Measurements from ENCODE around the gene ZBTB32.
"Not testable (repeated sequence)": the region's sequence is repeated elsewhere in the genome, so short reads cannot be mapped to it uniquely, and the experiment has no call there.

ZBTB32 gene

DNA sequence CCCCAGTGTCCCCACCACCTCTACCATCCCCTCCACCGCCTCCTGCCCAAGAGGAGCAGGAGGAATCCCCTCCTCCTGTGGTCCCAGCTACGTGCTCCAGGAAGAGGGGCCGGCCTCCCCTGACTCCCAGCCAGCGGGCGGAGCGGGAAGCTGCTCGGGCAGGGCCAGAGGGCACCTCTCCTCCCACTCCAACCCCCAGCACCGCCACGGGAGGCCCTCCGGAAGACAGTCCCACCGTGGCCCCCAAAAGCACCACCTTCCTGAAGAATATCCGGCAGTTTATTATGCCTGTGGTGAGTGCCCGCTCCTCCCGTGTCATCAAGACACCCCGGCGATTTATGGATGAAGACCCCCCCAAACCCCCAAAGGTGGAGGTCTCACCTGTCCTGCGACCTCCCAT, 16.3 kb downstream of the ZBTB32 start:
- no peak for DNase-seq

DNA sequence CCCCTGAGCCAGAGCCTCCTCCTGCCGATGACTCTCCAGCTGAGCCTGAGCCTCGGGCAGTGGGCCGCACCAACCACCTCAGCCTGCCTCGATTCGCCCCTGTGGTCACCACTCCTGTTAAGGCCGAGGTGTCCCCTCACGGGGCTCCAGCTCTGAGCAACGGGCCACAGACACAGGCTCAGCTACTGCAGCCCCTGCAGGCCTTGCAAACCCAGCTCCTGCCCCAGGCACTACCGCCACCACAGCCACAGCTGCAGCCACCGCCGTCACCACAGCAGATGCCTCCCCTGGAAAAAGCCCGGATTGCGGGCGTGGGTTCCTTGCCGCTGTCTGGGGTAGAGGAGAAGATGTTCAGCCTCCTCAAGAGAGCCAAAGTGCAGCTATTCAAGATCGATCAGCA, 17.0 kb downstream of the ZBTB32 start:
- DNase-seq, result no peak

DNA sequence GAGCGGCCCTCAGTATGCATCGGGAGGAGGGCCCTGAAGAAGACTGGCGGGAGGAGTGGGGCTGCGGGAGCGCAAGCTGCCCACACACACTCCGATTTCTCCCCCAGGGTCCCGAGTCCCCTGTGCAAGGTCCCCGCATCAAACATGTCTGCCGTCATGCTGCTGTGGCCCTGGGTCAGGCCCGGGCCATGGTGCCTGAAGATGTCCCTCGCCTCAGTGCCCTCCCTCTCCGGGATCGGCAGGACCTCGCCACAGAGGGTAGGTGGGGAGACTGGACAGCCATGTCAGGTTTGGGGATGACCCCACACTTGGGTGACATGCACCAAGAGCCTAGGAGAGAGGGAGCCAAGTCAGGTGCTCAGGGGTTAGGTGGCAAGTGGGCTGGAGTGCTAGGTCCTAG, 18.1 kb downstream of the ZBTB32 start:
- DNase-seq, result no peak

DNA sequence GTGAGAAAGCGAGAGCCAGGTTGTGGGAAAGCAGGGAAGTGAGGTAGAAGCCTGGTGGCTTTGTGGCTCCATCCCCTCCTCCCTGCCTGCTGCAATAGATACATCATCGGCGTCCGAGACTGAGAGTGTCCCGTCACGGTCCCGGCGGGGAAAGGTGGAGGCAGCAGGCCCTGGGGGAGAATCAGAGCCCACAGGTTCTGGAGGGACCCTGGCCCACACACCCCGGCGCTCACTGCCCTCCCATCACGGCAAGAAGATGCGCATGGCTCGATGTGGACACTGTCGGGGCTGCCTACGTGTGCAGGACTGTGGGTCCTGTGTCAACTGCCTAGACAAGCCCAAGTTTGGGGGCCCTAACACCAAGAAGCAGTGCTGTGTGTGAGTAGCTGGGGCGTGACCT, 18.5 kb downstream of the ZBTB32 start:
- DNase-seq, result no peak

DNA sequence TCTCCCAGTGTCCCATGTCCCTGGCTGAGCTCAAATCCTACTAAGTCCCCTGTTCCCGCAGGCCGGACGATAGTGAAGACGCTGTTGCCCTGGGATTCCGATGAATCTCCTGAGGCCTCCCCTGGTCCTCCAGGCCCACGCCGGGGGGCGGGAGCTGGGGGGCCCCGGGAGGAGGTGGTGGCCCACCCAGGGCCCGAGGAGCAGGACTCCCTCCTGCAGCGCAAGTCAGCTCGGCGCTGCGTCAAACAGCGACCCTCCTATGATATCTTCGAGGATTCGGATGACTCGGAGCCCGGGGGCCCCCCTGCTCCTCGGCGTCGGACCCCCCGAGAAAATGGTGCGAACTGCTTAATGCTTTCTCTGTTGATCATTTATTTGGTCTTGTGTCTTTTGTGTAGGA, 19.3 kb downstream of the ZBTB32 start:
- DNase-seq, result no peak

DNA sequence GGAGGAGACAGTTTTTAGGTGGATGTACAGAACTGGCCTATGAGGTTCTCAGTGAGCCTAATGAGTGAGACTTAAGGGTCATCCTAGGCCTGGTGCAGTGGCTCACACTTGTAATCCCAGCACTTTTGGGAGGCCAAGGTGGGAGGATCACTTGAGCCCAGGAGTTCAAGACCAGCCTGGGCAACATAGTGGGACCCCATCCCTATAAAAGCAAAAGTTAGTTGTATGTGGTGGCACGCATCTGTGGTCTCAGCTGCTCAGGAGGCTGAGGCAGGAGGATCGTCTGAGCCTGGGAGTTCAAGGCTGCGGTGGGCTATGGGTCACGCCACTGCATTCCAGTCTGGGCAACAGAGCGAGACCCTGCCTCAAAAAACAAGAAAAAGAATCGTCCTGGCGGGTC, 19.8 kb downstream of the ZBTB32 start:
- not testable (repeated sequence) for DNase-seq

DNA sequence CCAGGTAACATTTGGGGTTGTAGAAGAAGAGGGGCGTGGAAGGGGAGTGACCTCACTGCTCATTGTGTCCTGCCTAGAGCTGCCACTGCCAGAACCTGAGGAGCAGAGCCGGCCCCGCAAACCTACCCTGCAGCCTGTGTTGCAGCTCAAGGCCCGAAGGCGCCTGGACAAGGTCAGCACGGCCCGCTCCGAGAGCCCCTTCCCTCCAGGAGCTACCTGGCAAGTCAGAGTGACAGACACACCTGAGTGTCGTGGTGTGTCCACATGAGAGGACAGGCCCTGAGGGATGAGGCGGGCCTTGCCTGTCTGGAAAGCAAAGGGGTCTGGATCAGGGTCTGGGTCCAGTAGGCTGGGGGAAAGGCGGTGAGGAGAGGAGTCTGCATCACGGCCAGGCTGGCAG, 20.2 kb downstream of the ZBTB32 start:
- no peak for DNase-seq

DNA sequence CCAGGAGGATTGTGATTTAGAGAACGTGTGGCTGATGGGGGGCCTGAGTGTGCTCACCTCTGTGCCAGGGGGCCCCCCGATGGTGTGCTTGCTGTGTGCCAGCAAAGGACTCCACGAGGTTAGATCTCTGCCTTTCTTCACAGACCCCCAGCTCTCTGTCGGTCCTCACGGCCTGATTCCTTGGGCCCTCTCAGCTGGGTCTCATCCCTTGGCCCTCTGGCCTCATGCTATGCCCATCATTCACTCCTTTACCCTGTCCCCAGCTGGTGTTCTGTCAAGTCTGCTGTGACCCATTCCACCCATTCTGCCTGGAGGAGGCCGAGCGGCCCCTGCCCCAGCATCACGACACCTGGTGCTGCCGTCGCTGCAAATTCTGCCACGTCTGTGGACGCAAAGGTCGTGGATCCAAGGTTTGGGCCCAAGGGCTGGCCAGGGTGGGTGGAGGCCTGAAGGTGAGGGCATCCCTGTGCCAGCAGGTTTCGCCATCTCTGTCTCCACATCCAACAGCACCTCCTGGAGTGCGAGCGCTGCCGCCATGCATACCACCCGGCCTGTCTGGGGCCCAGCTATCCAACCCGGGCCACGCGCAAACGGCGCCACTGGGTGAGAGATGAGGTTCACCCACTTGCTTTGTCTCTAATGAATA, 21.0 kb downstream of the ZBTB32 start:
- DNase-seq, result no peak

DNA sequence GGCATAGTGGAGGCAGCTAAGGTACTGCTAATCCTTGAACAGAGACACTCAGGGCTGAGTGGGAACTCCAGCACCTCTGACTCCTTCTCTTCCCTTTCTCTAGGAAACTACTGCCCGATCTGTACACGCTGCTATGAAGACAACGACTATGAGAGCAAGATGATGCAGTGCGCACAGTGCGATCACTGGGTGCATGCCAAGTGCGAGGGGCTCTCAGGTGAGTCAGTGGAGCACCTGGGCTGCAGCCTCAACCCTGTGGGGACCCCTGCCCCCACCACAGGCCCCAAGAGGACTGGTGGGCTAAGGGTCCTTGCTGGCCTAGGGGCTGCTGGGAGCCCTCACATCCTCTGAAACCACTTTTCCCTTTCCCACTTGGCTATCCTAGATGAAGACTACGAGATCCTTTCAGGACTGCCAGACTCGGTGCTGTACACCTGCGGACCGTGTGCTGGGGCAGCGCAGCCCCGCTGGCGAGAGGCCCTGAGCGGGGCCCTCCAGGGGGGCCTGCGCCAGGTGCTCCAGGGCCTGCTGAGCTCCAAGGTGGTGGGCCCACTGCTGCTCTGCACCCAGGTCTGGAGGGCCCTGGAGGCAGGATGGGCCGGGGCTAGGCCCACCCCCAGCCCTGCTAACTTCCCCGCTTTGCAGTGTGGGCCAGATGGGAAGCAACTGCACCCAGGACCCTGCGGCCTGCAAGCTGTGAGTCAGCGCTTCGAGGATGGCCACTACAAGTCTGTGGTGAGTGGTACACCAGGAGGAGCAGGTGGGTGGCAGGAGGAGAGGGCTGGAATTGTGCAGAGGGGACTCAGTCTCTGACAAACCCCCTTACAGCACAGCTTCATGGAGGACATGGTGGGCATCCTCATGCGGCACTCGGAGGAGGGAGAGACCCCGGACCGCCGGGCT, 22.9 kb downstream of the ZBTB32 start:
- DNase-seq, result no peak

DNA sequence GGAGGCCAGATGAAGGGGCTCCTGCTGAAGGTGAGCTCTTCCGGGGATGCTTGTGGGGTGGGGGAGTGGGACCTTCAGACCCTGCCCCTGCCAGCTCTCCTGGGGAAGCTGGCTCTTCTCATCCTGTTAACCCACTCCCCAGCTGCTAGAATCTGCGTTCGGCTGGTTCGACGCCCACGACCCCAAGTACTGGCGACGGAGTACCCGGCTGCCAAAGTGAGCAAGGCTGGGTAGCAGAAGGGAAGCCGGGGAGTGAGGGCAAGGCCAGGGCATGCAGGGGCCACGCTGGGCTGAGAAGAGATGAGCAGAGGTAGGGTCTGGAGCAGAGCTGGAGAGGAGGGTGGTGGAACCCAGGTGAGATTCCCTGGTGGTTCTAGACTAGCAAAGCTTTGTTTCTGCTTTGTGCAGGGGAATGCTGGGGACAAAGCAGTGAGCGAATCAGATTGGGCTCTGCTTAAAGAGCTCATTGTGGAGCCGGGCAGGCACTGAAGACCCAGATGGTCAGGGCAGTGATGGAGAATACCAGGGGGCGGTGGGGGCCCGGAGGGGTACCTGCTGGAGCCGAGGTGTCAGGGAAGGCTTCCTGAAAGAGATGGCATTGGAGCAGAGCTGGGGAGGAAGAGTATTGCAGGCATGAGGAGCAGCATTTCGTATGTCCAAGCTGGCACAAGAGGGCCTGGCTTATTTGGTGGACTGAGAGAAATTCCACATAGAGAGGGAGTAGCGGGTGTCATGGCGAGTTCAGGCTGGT, 23.8 kb downstream of the ZBTB32 start:
- no peak for DNase-seq

DNA sequence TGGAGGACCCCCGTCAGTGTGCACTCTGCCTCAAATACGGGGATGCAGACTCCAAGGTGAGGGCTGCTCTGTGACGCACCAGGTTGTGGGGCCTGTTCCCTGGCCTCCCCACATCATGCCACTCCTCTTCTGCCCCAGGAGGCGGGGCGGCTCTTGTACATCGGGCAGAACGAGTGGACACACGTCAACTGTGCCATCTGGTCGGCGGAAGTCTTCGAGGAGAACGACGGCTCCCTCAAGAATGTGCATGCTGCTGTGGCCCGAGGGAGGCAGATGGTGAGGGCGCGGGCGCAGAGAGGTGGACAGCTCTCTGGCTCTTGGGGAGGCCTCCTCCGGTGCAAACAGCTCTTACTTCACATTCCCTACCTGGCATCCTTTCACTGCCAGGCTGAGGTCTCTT, 24.7 kb downstream of the ZBTB32 start:
- no peak for DNase-seq

DNA sequence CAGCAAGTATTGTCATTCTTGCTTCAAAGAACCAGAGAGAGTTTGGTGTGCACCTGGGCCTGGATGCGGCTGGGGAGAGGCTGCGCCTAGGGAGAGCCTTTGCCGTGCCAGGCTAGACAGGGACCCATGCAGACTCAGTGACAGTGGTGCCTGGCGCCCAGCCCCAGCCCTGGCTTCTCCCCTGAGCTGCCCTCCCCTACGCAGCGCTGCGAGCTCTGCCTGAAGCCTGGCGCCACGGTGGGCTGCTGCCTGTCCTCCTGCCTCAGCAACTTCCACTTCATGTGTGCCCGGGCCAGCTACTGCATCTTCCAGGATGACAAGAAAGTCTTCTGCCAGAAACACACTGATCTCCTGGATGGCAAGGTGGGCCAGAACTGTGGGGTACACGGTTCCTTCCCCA, 25.4 kb downstream of the ZBTB32 start:
- no peak for DNase-seq

DNA sequence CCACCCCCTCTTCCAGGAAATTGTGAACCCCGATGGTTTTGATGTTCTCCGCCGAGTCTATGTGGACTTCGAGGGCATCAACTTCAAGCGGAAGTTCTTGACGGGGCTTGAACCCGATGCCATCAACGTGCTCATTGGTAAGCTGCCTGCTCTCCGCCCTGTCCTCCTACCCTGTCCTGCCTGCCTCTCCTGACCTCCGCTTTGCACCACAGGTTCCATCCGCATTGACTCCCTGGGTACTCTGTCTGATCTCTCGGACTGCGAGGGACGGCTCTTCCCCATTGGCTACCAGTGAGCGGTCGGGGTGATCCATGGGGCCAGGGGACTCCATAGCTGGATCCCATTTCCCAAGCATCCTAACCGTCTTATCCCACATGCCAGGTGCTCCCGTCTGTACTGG, 26.0 kb downstream of the ZBTB32 start:
- DNase-seq, result no peak

DNA sequence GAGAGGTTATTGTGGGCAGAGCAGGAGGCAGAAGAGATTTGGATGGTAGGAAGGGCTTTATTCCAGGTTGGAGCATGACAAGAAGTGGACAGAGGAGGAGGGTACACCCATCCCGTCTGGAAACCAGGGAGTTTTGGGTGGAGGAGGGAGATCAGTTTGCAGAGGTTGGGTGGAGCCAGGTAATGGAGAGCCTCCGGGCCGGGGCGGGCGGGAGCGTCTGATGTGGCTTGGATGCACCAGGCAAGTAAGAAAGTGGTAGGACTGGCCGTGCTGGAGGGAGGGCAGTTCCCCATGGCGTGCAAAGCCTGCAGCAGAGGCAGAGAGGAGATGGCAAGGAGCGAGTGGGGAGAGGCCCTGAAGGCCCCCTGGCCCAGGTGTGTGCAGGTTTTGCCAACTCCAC, 27.0 kb downstream of the ZBTB32 start:
- no peak for DNase-seq

DNA sequence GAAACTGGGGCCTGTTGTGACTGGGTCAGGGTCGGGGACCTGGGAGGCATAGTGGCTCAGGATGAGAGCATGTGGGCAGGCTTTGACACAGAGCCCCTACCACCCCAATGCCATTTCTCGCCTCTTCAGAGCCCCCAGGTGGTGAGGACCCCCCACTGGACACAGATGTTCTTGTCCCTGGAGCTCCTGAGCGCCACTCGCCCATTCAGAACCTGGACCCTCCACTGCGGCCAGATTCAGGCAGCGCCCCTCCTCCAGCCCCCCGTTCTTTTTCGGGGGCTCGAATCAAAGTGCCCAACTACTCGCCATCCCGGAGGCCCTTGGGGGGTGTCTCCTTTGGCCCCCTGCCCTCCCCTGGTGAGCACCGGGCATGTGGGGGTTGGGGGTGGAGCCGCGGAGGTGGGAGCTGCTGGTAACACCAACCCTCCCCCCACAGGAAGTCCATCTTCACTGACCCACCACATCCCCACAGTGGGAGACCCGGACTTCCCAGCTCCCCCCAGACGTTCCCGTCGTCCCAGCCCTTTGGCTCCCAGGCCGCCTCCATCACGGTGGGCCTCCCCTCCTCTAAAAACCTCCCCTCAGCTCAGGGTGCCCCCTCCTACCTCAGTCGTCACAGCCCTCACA, 27.5 kb downstream of the ZBTB32 start:
- no peak for DNase-seq

DNA sequence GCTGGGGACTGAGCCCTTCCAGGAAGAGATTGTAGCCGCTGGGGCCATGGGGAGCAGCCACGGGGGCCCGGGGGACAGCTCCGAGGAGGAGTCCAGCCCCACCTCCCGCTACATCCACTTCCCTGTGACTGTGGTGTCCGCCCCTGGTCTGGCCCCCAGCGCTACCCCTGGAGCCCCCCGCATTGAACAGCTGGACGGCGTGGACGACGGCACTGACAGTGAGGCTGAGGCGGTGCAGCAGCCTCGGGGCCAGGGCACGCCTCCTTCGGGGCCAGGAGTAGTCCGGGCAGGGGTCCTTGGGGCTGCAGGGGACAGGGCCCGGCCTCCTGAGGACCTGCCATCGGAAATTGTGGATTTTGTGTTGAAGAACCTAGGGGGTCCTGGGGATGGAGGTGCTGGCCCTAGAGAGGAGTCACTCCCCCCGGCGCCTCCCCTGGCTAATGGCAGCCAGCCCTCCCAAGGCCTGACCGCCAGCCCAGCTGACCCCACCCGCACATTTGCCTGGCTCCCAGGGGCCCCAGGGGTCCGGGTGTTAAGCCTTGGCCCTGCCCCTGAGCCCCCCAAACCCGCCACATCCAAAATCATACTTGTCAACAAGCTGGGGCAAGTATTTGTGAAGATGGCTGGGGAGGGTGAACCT, 28.3 kb downstream of the ZBTB32 start:
- DNase-seq, result no peak

DNA sequence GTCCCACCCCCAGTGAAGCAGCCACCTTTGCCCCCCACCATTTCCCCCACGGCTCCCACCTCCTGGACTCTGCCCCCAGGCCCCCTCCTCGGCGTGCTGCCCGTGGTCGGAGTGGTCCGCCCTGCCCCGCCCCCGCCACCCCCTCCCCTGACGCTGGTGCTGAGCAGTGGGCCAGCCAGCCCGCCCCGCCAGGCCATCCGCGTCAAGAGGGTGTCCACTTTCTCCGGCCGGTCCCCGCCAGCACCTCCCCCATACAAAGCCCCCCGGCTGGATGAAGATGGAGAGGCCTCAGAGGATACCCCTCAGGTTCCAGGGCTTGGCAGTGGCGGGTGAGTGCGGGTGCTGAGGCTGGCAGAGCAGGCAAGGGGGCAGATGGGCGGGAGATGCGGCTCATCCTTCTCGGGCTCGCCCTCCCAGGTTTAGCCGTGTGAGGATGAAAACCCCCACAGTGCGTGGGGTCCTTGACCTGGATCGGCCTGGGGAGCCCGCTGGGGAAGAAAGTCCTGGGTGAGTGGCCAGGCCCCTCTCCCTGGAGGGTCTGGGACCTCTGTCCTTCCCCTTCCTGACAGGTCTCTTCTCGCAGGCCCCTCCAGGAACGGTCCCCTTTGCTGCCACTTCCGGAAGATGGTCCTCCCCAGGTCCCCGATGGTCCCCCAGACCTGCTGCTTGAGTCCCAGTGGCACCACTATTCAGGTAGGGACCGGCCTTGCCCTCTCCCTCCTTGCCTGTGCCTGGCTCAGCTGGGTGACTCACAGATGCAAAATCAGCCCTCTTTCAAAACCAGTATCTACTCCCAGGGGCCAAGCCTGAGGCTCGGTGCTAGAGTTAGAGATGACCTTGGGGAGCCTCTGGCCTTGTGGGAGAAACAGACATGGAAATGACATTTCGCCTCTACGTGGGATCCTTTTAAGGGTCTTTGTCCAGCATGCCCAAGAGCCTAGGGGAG, 29.1 kb downstream of the ZBTB32 start:
- no peak for DNase-seq

DNA sequence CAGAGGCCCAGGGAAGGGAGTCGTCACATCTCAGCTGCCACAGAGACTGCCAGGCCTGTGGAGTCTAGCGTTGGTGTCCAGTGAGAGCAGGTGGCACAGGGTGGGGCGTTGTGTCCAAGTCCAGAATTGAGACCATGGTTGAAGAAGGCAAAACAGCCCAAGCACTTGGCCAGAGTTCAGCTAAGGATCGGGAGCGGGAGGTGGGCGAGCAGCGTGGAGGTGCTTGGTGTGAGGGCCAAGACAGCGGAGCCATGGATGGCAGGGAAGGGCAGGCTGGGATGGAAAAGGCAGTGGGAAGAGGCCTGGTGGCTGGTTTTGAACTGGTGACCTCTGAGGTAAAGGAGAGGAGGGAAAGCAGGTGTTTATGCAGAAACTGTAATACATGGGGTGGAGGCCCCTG, 29.9 kb downstream of the ZBTB32 start:
- DNase-seq, result no peak

DNA sequence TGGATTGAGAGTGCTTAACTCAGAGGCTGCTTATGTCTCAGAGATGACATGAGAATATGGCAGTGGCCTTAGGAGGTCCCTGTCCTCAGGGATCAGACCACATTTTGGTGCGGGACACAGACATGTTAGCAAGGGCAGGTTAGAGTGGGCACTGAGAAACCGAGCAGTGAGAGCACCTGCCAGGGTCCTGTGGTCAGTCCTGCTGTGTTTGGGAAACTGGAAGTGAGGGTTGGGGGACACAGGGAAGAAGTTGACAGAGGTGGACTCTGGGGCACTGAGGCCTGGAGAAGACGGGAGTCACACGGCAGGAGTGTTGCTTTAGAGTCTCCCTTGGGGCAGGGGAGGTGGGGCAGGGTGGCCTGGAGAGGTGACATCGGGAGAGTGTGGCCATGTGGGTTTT, 30.5 kb downstream of the ZBTB32 start:
- DNase-seq, result no peak

DNA sequence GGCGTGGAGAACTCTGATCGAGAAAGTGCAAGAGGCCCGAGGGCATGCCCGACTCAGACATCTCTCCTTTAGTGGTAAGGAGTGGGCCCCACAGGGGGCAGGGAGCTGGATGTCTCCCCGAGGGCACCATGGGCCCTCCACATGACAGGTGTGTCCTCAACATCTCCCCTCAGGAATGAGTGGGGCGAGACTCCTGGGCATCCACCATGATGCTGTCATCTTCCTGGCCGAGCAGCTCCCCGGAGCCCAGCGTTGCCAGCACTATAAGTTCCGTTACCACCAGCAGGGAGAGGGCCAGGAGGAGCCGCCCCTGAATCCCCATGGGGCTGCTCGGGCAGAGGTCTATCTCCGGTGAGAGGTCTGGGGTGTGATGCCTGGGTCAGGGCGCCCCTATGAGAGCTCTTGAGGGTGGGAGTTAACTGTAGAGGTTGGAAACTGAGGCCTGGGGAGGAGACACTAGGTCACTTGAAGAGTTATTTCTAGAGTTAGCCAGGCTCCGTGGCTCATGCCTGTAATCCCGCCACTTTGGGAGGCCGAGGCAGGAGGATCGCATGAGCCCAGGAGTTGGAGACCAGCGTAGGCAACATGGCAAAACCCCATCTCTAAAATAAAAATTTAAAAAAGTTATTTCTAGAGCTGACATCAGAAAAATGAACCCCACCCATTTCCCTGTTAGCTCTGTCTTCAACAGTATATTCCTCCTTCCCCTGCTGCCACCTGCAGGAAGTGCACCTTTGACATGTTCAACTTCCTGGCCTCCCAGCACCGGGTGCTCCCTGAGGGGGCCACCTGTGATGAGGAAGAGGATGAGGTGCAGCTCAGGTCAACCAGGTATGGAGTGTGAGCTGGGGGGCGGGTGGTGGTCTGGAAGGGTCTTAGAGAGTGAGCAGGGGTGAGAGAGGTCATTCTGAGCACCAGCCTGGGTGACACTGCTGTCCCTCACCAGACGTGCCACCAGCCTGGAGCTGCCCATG, 32.8 kb downstream of the ZBTB32 start:
- DNase-seq, result no peak

Data from NCI-H1694 treated with DMSO at 0.1 percent for 48 hours (cell line).